Measurements from ENCODE around the gene KRT32.

GRCh38 chr17:41442739-41443138, 24.4 kb downstream of the KRT32 start:
- TF ChIP-seq IRF9 (tag; IDR thresholded peaks at IDR 0.05): no peak
- no peak for TF ChIP-seq ZBTB43 (CRISPR knock-in tag; IDR thresholded peaks at IDR 0.05)
- TF ChIP-seq CTCF (IDR thresholded peaks at IDR 0.05 in 2 of 3, conservative IDR thresholded peaks at IDR 0.05 in 1 of 3; ENCODE audit: insufficient read depth in 2 of 3, low read depth in 1 of 3, low read length in 3 of 3): no peak
- no peak for TF ChIP-seq E2F1 (CRISPR knock-in tag; IDR thresholded peaks at IDR 0.05)
- TF ChIP-seq ZFPM2 (CRISPR knock-in tag; IDR thresholded peaks at IDR 0.05): no peak
- no peak for TF ChIP-seq POLR2A (conservative IDR thresholded peaks at IDR 0.05)
- no peak for TF ChIP-seq SP1 (CRISPR knock-in tag; IDR thresholded peaks at IDR 0.05)
- no peak for TF ChIP-seq SMARCA5 (IDR thresholded peaks at IDR 0.05)
- no peak for TF ChIP-seq ZNF696 (CRISPR knock-in tag; conservative IDR thresholded peaks at IDR 0.05)
- TF ChIP-seq ZNF561 (CRISPR knock-in tag; conservative IDR thresholded peaks at IDR 0.05): no peak
- no peak for TF ChIP-seq MYBL2 (IDR thresholded peaks at IDR 0.05; ENCODE audit: low read depth)
- TF ChIP-seq MYBL2 (CRISPR knock-in tag; IDR thresholded peaks at IDR 0.05; ENCODE audit: borderline replicate concordance): no peak
- TF ChIP-seq ZFP36 (IDR thresholded peaks at IDR 0.05; ENCODE audit: low read depth, low read length, partially characterized antibody): no peak
- TF ChIP-seq JUNB (CRISPR knock-in tag; conservative IDR thresholded peaks at IDR 0.05): no peak
